Adrenal gland (tissue), 5 donors: ENCODE results near the gene IKBIP.
"Not testable (repeated sequence)": the region's sequence is repeated elsewhere in the genome, so short reads cannot be mapped to it uniquely, and the experiment has no call there.

Experiments used
- POLR2A ChIP-seq, 2 donors: fragments of 450-650 bp; IDR thresholded peaks; one replicate each; pipeline ENCODE4 v1.6.1; 2017; ENCODE audit warnings: antibody characterized with exemption in 2 of 2, mild to moderate bottlenecking in 2 of 2, moderate library complexity in 1 of 2
- TF ChIP-seq, protein P1 (sequence below), 6 experiments: fragments of 450-650 bp in 4 of 6; fragments of 200-600 bp in 2 of 6; sonication (generic) in 1 of 6; IDR thresholded peaks; 1 replicate in 5 of 6; 2 replicates in 1 of 6; pipeline versions ENCODE4 v1.5.1 to v1.8.0; 2016 to 2021; ENCODE audit warnings: antibody characterized with exemption in 6 of 6, mild to moderate bottlenecking in 2 of 6, moderate library complexity in 1 of 6
- donor health status: DM: no; HTN: no; CAD: no.

DNA sequence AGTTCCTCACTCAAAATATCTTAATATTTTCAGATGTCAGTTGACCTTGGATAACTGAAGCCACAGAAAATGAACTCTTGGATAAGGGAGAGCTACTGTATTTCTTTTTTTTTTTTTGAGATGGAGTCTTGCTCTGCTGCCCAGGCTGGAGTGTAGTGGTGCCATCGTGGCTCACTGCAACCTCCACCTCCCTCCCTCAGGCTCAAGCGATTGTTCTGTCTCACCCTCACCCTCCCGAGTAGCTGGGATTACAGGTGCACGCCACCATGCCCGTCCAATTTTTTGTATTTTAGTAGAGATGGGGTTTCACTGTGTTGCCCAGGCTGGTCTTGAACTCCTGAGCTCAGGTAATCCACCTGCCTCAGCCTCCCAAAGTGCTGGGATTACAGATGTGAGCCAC, 47.3 kb downstream of the IKBIP start:
- TF ChIP-seq, protein P1, sequence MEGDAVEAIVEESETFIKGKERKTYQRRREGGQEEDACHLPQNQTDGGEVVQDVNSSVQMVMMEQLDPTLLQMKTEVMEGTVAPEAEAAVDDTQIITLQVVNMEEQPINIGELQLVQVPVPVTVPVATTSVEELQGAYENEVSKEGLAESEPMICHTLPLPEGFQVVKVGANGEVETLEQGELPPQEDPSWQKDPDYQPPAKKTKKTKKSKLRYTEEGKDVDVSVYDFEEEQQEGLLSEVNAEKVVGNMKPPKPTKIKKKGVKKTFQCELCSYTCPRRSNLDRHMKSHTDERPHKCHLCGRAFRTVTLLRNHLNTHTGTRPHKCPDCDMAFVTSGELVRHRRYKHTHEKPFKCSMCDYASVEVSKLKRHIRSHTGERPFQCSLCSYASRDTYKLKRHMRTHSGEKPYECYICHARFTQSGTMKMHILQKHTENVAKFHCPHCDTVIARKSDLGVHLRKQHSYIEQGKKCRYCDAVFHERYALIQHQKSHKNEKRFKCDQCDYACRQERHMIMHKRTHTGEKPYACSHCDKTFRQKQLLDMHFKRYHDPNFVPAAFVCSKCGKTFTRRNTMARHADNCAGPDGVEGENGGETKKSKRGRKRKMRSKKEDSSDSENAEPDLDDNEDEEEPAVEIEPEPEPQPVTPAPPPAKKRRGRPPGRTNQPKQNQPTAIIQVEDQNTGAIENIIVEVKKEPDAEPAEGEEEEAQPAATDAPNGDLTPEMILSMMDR (IDR thresholded peaks at IDR 0.05) = not testable (repeated sequence)
- not testable (repeated sequence) for TF ChIP-seq POLR2A (IDR thresholded peaks at IDR 0.05)
